HG02884 (cell line): ENCODE measurements around the gene ST3GAL6.

Experiments
- ATAC-seq: cut with Tn5 transposase; IDR thresholded peaks from one replicate; pipeline ENCODE4 v1.9.1; 2021; ENCODE audit warnings: mild to moderate bottlenecking, moderate library complexity; ENCODE audit not compliant: unreplicated experiment

ST3GAL6 gene

DNA sequence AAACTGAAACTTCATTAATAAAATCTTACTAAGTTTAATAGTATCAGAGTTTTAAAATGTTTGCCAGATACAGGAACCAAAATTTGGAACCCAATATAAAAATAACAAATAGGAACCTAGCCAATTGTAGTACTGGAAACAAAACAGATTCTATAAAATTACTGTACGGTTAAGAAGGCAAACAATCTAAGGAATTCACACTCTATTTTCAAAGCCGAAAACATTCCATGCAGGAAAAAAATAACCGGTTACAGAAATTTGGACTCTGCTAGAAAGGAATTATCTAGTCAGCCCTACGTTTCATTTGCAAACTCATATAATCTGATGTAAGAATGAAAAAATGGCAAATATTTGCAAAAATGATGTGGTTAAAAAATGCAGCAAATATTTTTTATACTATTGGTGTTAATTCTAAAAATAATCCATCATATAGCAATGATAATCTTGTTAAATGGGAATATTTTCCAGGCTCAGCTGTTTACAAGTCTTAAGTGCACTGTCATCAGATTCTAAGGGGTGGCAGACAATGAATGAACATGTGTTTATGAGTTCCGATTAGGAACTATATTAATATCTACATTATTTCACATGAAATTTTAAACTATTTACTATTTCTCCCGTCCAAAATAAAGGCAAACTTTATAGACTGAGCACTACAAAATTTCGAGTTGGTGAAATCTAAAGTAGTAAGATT lies 80.3 kb downstream of the ST3GAL6 start:
- ATAC-seq = no peak
